K562 (cell line): ENCODE data around the gene ALG14.

Experiments used
- BMI1 ChIP-seq: fragments of 150-350 bp; IDR thresholded peaks from 2 replicates; pipeline ENCODE4 v1.6.1; 2014; ENCODE audit warnings: low read length
- ESRRA ChIP-seq: fragments of 450-650 bp; IDR thresholded peaks from 2 replicates; pipeline ENCODE4 v1.6.1; 2014; ENCODE audit warnings: low read depth, mild to moderate bottlenecking, moderate library complexity, borderline replicate concordance
- NR2C2 ChIP-seq, 2 experiments: fragments of 200-800 bp in 1 of 2; sonication (Bioruptor generic) in 1 of 2; sonication (generic) in 1 of 2; formaldehyde crosslinking in 1 of 2; IDR thresholded peaks; 2 replicates each; pipeline versions ENCODE4 v1.6.1 to v1.8.0; 2016 to 2022; ENCODE audit warnings: mild to moderate bottlenecking in 1 of 2, missing compliant biosample characterization in 1 of 2, missing genetic modification characterization in 1 of 2, missing genetic modification reagents in 1 of 2
- POLR2A ChIP-seq: fragments of 450-650 bp; conservative IDR thresholded peaks from 2 replicates; pipeline ENCODE4 v1.6.1; 2016
- SP2 ChIP-seq: IDR thresholded peaks from 2 replicates; pipeline ENCODE4 v1.6.1; 2011; ENCODE audit warnings: mild to moderate bottlenecking, low read depth, low read length, moderate library complexity; ENCODE audit not compliant: poor library complexity, severe bottlenecking; ENCODE audit errors: extremely low read depth
- ZNF274 ChIP-seq: IDR thresholded peaks from 2 replicates; pipeline ENCODE4 v1.6.1; 2011; ENCODE audit warnings: low read depth, mild to moderate bottlenecking, low read length, moderate library complexity, borderline replicate concordance
- ZNF282 ChIP-seq: sonication (generic); formaldehyde crosslinking; IDR thresholded peaks from 2 replicates; pipeline ENCODE4 v1.8.1; 2023; ENCODE audit warnings: missing genetic modification reagents

DNA sequence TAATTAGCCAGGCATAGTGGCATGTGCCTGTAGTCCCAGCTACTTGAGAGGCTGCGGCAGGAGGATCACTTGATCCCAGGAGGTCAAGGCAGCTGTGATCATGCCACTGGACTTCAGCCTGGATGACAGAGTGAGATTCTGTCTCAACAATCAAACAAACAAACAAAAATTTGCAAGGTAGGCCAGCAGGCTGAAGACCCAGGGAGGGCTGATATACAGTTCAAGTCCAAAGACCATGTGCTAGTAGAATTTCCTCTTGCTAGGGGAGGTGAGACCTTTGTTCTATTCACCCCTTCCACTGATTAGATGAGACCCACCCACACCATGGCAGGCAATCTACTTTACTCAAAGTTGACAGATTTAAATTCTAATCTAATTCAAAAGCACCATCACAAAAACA lies 114.7 kb downstream of the ALG14 start:
- no peak for TF ChIP-seq POLR2A
- TF ChIP-seq BMI1, result no peak
- no peak for TF ChIP-seq NR2C2 (CRISPR knock-in tag; IDR thresholded peaks at IDR 0.05)
- no peak for TF ChIP-seq NR2C2 (tag; IDR thresholded peaks at IDR 0.05)
- TF ChIP-seq ZNF274, result no peak
- TF ChIP-seq ZNF282 (CRISPR knock-in tag), result no peak
- no peak for TF ChIP-seq ESRRA
- TF ChIP-seq SP2, result no peak
